Ovary (tissue), 3 donors: ENCODE measurements around the gene POU6F2.

Source experiments
- CTCF ChIP-seq, 3 donors: fragments of 450-650 bp in 2 of 3; fragments of 200-600 bp in 1 of 3; IDR thresholded peaks; one replicate each; pipeline versions ENCODE4 v1.5.1 to v1.8.0; 2016 to 2022; ENCODE audit warnings: antibody characterized with exemption in 3 of 3, mild to moderate bottlenecking in 1 of 3
- EP300 ChIP-seq: sonication (generic); formaldehyde crosslinking; IDR thresholded peaks from one replicate; pipeline ENCODE4 v1.6.1; 2017; ENCODE audit warnings: antibody characterized with exemption
- POLR2A ChIP-seq: fragments of 450-650 bp; IDR thresholded peaks from one replicate; pipeline ENCODE4 v1.6.1; 2017; ENCODE audit warnings: antibody characterized with exemption, mild to moderate bottlenecking, moderate library complexity
- donor health status: DM: no; HTN: no; CAD: no.

GRCh38 chr7:39463252-39463651, 485.5 kb downstream of the POU6F2 start:
- TF ChIP-seq POLR2A, result no peak
- no peak for TF ChIP-seq CTCF (IDR thresholded peaks at IDR 0.05)
- no peak for TF ChIP-seq EP300
